GM12892 (cell line): ENCODE measurements around the gene LRFN2.

Experiments used
- POLR2A ChIP-seq: IDR thresholded peaks from 2 replicates; pipeline ENCODE4 v1.6.1; 2011; ENCODE audit warnings: low read depth, low read length, control low read depth
- POLR2AphosphoS5 ChIP-seq: IDR thresholded peaks from 2 replicates; pipeline ENCODE4 v1.6.1; 2011; ENCODE audit warnings: low read depth, low read length, control low read depth

- TF ChIP-seq POLR2AphosphoS5 (no peak), POLR2A (no peak)
Measured at GRCh38 chr6:40456390-40457013, 130.7 kb downstream of the LRFN2 start.
